ENCODE results near the gene GPAT2. TPM values are rescaled to one million over a fixed set of nuclear protein-coding genes. Genes with fewer than 3 reads are reported as not detected.
"Not testable (repeated sequence)": the region's sequence is repeated elsewhere in the genome, so short reads cannot be mapped to it uniquely, and the experiment has no call there.

Gene GPAT2, protein sequence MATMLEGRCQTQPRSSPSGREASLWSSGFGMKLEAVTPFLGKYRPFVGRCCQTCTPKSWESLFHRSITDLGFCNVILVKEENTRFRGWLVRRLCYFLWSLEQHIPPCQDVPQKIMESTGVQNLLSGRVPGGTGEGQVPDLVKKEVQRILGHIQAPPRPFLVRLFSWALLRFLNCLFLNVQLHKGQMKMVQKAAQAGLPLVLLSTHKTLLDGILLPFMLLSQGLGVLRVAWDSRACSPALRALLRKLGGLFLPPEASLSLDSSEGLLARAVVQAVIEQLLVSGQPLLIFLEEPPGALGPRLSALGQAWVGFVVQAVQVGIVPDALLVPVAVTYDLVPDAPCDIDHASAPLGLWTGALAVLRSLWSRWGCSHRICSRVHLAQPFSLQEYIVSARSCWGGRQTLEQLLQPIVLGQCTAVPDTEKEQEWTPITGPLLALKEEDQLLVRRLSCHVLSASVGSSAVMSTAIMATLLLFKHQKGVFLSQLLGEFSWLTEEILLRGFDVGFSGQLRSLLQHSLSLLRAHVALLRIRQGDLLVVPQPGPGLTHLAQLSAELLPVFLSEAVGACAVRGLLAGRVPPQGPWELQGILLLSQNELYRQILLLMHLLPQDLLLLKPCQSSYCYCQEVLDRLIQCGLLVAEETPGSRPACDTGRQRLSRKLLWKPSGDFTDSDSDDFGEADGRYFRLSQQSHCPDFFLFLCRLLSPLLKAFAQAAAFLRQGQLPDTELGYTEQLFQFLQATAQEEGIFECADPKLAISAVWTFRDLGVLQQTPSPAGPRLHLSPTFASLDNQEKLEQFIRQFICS
- 10.6 and 21.4 TPM in 2 replicates for total RNA-seq (2012; rRNA removed)

DNA sequence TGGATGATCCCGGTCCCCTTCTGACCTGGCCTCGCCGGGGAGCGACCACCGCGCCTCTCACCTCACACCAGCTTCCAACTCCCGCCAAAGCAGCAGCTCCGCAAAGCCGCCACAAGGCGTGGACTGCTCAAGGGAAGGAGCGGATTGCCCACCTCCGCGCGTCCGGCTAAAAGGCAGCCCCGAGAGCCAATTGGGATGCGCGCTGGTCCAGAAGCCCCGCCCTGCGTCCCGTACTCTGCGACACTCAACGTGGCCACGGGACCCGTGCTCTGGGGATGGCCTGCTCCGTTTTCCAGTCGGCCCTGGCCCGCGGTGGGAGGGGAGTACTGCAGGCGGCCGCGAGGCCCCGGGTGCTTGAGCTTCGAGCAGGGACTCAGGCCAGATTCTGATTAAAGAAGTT, at the start of gene GPAT2:
GPAT2 (minus strand) TSS at position 125 of the 400 bp plus-strand sequence. CDS start 2,557 bp downstream, outside the sequence.
- not testable (repeated sequence) for H3K27me3 ChIP-seq (ENCODE audit: control insufficient read depth, insufficient read depth, low read length); H3K9me3 ChIP-seq (replicated peaks; ENCODE audit: low read length); H3K4me3 ChIP-seq (ENCODE audit: low read length); H3K4me1 ChIP-seq (ENCODE audit: control insufficient read depth, insufficient read depth, low read length); H3K4me2 ChIP-seq (ENCODE audit: low read length); H3K36me3 ChIP-seq (ENCODE audit: insufficient read depth, low read length); H3K9ac ChIP-seq (ENCODE audit: low read depth, low read length)

DNA sequence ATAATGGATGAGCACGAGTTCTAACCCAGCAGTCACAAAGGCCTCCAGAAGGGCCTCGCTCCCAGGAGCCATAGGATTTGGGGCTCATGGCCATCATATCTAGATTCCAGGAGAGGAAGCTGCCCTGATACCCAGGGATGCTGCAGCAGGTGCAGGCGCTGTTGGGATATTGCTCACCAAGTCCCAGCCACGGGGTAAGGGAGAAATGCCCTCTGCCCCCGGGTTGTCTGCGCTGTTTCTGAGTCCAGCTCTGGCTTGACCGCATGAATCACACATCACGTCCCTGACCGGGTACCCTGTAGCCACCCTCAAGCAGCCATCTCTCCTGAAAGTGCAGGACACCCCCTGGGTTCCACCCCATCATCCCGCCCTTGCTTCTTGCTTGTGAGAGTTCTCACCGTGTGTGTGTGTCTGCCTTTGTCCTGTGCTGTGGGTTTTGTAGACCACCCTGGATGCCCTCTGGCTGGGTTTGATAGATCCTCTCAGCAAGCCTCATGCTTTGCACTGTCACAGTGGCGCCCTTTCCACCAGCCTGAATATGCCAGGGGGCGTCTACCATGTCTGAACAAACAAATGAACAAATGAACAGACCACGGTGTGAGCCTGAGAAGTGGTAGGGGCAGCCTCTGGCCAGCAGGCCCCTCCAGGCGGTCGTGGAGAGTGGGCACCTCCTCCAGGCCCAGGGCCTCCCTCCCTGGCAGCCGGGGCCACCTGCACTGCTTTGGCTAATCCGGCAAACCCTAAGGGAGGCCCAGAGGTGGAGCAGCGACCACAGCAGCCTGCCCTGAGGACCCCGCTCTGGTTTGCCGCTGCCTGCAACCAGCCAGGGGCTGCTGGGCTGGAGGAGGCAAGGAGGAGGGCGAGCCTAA, 49.5 kb upstream of the GPAT2 start:
- peaks cover 58% of the 10 kb centered on the region for H3K27me3 ChIP-seq (ENCODE audit: control insufficient read depth, insufficient read depth, low read length)
- H3K4me1 ChIP-seq (ENCODE audit: control insufficient read depth, insufficient read depth, low read length), result no peaks in the 10 kb centered on the region
- H3K9ac ChIP-seq (ENCODE audit: low read depth, low read length), result no peak overlapping the region
- no peak overlapping the region for H3K4me3 ChIP-seq (ENCODE audit: low read length)
- no peak overlapping the region for H3K4me2 ChIP-seq (ENCODE audit: low read length)
- H3K36me3 ChIP-seq (ENCODE audit: insufficient read depth, low read length), result no peaks in the 10 kb centered on the region
- H3K9me3 ChIP-seq (replicated peaks; ENCODE audit: low read length), result no peaks in the 10 kb centered on the region

DNA sequence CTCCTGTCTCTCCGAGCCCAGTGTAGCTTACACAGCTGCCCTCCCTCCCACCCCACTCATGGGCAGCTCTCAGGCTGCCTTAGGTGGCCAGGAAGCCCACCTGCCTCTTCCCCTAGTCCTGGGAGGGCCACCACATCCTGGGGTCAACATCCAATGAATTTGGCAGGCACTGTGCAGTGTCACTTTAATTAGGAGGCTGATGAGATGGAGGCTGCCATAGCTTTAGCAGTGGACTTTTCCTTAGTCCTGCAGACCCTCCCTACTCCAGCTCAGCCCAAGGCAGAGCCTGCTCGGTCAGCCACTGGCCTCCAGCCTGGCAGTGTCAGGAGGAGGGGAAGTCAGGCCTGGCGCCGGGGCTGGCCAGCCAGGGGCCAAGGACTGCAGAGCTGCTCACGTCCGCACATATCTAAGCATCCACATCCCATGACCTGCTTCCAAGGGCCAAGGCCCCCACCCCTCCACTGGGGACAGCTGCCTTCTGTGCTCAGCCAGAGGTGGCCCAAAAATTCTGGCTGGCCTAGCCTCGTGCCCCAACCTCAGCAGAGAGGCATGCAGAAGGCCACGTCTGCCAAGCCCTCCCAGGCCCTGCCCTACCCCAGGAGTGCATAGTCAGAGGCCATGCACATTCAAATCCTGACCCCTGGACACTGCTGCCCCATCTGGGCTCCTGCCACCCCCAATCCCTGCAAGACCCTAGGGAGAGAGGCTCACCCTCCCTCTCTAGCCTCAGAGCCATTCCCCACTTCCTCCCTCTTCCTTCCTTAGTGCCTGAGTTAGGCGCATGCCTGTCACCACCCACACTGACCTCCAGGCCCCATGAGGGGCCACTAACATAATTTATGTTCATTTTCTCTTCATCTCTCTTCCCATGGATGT, 48.6 kb upstream of the GPAT2 start:
- Histone ChIP-seq H3K27me3 (ENCODE audit: control insufficient read depth, insufficient read depth, low read length) (peaks cover 52% of the 10 kb centered on the region), H3K9ac (ENCODE audit: low read depth, low read length) (no peak overlapping the region), H3K4me2 (ENCODE audit: low read length) (no peak overlapping the region), H3K9me3 (replicated peaks; ENCODE audit: low read length) (no peaks in the 10 kb centered on the region), H3K36me3 (ENCODE audit: insufficient read depth, low read length) (no peaks in the 10 kb centered on the region), H3K4me1 (ENCODE audit: control insufficient read depth, insufficient read depth, low read length) (no peaks in the 10 kb centered on the region), H3K4me3 (ENCODE audit: low read length) (no peak overlapping the region)

DNA sequence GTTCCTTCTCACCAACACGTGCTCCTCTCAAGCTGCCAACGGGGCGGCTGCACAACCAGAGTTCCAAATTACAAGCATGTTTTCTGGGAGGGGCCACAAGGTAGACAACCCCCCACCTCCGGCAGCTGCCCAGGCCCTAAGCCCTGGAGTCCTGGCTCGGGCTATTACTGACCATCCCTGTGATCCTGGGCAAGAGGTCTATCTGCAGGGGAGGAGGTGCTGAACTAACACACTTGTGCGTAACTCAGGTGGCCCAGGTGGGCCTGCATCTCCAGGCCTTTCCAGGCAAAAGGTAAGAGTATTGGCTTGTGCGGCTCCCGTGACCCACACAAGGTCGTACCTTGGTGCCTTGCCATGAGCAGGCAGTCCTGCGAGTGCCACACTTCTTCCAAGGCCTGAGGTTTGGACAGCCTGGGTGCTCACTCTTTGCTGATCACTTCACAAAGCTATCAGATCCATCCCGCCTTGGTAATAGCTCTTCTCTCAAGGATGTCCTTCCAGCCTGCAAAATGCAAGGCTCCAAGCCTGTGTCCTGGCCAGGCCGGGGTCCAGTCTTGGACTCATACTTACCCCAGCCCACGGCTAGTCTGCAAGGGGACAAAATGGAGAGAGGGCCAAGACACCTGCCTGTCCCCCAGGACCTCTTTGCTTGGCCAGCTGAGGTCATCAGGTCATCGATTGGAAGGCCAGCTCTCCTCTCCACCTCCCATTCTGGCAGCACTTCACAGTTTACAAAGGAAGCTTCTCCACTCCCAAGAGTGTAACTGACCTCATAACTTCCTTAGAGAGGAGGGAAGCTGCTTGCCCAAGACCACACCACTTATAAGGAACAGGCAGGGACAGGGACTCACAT, 47.7 kb upstream of the GPAT2 start:
- Histone ChIP-seq H3K4me3 (ENCODE audit: low read length) (no peak overlapping the region), H3K27me3 (ENCODE audit: control insufficient read depth, insufficient read depth, low read length) (peaks cover 48% of the 10 kb centered on the region), H3K9ac (ENCODE audit: low read depth, low read length) (no peak overlapping the region), H3K9me3 (replicated peaks; ENCODE audit: low read length) (no peaks in the 10 kb centered on the region), H3K4me1 (ENCODE audit: control insufficient read depth, insufficient read depth, low read length) (no peaks in the 10 kb centered on the region), H3K4me2 (ENCODE audit: low read length) (no peak overlapping the region), H3K36me3 (ENCODE audit: insufficient read depth, low read length) (no peaks in the 10 kb centered on the region)

DNA sequence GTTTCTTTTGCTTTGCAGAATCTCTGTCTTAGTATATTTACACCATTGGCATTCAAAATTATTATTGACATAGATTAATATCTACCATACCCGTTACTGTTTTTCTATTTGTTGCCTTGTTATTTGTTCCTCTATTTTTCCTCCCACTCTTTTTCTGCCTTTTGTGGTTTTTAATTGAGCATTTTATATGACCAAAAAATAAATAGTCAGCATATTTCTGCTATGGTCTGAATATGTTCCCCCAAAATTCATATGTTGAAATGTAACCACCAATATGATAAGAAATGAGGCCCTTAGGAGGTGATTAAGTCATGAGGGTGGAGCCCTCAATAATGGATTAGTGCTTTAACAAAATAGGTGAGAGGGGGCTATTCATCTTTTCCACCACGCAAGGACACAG, 46.3 kb upstream of the GPAT2 start:
- Histone ChIP-seq H3K36me3 (ENCODE audit: insufficient read depth, low read length) (no peaks in the 10 kb centered on the region), H3K4me1 (ENCODE audit: control insufficient read depth, insufficient read depth, low read length) (no peaks in the 10 kb centered on the region), H3K27me3 (ENCODE audit: control insufficient read depth, insufficient read depth, low read length) (peaks cover 45% of the 10 kb centered on the region), H3K9me3 (replicated peaks; ENCODE audit: low read length) (no peaks in the 10 kb centered on the region), H3K4me3 (ENCODE audit: low read length) (no peak overlapping the region), H3K4me2 (ENCODE audit: low read length) (no peak overlapping the region), H3K9ac (ENCODE audit: low read depth, low read length) (no peak overlapping the region)

DNA sequence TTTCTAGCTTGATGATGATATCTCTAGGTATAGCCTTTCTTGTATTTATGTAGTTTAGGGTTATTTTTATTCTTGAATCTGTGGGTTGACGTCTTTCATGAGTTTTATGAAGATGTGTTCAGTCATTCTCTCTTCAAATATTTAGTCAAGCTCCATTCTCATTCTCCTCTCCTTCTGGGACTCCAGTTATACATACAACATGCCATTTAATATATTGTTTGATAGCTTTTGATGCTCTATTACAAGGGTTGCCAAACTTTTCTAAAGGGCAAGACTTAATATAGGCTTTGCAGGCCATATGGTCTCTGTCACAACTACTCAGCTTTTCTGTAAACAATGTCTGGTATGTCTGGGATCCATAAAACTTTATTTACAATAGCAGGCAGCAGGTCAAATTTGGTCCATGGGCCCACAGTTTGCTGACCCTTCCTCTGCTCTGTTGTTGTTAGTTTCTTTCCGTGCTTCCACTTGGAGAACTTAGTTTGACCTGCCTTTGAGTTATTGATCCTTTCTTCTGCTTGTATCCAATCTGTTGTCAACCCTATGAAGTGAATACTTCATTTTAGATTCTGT, 40.6 kb upstream of the GPAT2 start:
- H3K4me1 ChIP-seq (ENCODE audit: control insufficient read depth, insufficient read depth, low read length), result peaks cover 2% of the 10 kb centered on the region
- H3K4me2 ChIP-seq (ENCODE audit: low read length), result no peak overlapping the region
- H3K36me3 ChIP-seq (ENCODE audit: insufficient read depth, low read length), result no peaks in the 10 kb centered on the region
- no peak overlapping the region for H3K9ac ChIP-seq (ENCODE audit: low read depth, low read length)
- H3K27me3 ChIP-seq (ENCODE audit: control insufficient read depth, insufficient read depth, low read length), result peaks cover 54% of the 10 kb centered on the region
- H3K4me3 ChIP-seq (ENCODE audit: low read length), result no peak overlapping the region
- H3K9me3 ChIP-seq (replicated peaks; ENCODE audit: low read length), result no peaks in the 10 kb centered on the region

DNA sequence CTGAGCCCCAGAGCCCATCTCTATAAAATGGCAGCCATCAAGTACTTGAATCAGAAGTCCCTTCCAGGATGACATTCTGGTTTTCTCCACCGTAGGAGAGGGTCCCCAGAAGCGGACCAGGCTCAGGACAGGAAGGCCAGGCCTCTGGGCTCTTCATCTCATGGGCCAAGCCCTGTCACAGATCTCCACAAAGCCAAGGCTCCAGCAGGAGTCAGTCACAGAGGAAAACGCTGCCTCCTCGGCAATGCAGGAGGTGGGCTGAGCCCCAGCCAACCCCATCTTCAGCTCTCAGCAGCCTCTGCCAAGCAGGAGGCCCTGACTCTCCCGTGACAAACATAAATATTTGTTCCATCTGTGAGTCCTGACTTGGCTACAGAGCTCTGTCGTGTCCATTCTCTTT, 39.4 kb upstream of the GPAT2 start:
- H3K4me2 ChIP-seq (ENCODE audit: low read length), result no peak overlapping the region
- H3K4me3 ChIP-seq (ENCODE audit: low read length), result no peak overlapping the region
- no peaks in the 10 kb centered on the region for H3K36me3 ChIP-seq (ENCODE audit: insufficient read depth, low read length)
- peaks cover 47% of the 10 kb centered on the region for H3K27me3 ChIP-seq (ENCODE audit: control insufficient read depth, insufficient read depth, low read length)
- peaks cover 6% of the 10 kb centered on the region for H3K4me1 ChIP-seq (ENCODE audit: control insufficient read depth, insufficient read depth, low read length)
- no peak overlapping the region for H3K9ac ChIP-seq (ENCODE audit: low read depth, low read length)
- no peaks in the 10 kb centered on the region for H3K9me3 ChIP-seq (replicated peaks; ENCODE audit: low read length)

DNA sequence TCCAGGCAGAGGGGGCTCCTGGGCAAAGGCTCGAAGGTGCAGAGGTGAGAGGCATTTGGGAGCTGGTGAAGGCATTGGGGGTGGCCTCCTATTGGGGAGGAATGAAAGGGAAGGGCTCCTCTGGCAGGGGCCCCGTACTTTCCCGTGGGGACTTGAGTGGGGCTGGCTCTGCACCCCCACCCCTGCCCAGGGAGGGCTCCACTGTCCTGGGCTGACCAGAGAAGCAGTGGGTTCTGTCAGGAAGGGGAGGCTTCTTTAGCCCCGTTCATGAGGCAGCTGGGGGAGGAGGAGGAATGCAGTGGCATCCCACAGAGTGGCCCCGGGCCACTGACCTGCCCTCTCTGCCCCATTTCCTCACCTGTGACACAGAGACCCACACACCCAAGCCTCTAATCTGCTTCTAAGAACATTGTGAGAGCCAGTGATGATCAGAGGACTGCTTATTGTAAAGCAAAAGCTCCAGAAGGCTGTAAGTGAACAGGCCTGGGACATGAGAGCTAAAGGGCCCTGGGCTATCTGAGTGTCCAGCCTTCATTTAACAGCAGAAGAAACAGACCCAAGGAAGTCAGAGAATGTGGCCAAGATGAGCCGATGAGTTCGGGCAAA, 38.6 kb upstream of the GPAT2 start:
- no peaks in the 10 kb centered on the region for H3K36me3 ChIP-seq (ENCODE audit: insufficient read depth, low read length)
- H3K4me2 ChIP-seq (ENCODE audit: low read length), result no peak overlapping the region
- no peaks in the 10 kb centered on the region for H3K9me3 ChIP-seq (replicated peaks; ENCODE audit: low read length)
- H3K27me3 ChIP-seq (ENCODE audit: control insufficient read depth, insufficient read depth, low read length), result peaks cover 44% of the 10 kb centered on the region
- peaks cover 6% of the 10 kb centered on the region for H3K4me1 ChIP-seq (ENCODE audit: control insufficient read depth, insufficient read depth, low read length)
- no peak overlapping the region for H3K9ac ChIP-seq (ENCODE audit: low read depth, low read length)
- H3K4me3 ChIP-seq (ENCODE audit: low read length), result no peak overlapping the region

DNA sequence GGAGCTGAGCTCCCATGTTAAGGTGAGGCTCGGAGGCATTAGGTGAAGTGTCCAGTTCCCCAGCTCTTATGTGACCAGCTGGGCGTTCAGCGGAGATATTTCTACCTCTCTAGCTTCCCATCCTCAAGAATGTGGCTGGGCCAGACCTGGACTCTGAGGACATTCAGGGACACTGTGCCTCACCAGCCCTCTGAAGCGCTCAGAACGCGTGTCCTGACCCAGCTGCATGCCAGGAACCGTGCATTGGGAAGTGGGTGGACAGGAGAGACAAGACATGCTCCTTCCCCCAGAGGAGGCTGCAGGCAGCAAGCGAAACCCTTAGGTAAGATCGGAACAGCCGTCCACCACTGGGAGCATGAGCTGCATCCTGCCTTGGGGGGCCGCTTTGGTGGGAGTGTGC, 38.0 kb upstream of the GPAT2 start:
- H3K9me3 ChIP-seq (replicated peaks; ENCODE audit: low read length), result no peaks in the 10 kb centered on the region
- no peak overlapping the region for H3K9ac ChIP-seq (ENCODE audit: low read depth, low read length)
- peaks cover 41% of the 10 kb centered on the region for H3K27me3 ChIP-seq (ENCODE audit: control insufficient read depth, insufficient read depth, low read length)

More for the DNA sequence above, 38.0 kb upstream of the GPAT2 start:
- Histone ChIP-seq H3K4me1 (ENCODE audit: control insufficient read depth, insufficient read depth, low read length) (peaks cover 6% of the 10 kb centered on the region), H3K36me3 (ENCODE audit: insufficient read depth, low read length) (no peaks in the 10 kb centered on the region), H3K4me3 (ENCODE audit: low read length) (no peak overlapping the region), H3K4me2 (ENCODE audit: low read length) (no peak overlapping the region)
